Thymus (tissue), 14 donors: ENCODE results near the gene SH3PXD2B. TPM values are rescaled to one million over a fixed set of nuclear protein-coding genes. Genes with fewer than 3 reads are reported as not detected.

ENCODE experiments used
- DNase-seq, 9 donors: peaks; one replicate each; pipeline ENCODE4 v3.0.0-alpha.2; 2013; ENCODE audit warnings: low spot score in 9 of 9, low read depth in 6 of 9, missing footprints in 1 of 9
- H3K27ac ChIP-seq, 2 donors: one replicate each; pipeline ENCODE4 v1.5.1; 2013; ENCODE audit warnings: control low read depth in 1 of 2, low read depth in 1 of 2, low read length in 1 of 2, mild to moderate bottlenecking in 1 of 2, moderate library complexity in 1 of 2
- H3K27me3 ChIP-seq, 2 donors: one replicate each; pipeline ENCODE4 v1.5.1; 2013; ENCODE audit warnings: low read length in 1 of 2; ENCODE audit not compliant: control insufficient read depth in 2 of 2, insufficient read depth in 1 of 2
- H3K36me3 ChIP-seq, 2 donors: one replicate each; pipeline ENCODE4 v1.5.1; 2013; ENCODE audit warnings: low read length in 1 of 2, mild to moderate bottlenecking in 1 of 2, moderate library complexity in 1 of 2; ENCODE audit not compliant: control insufficient read depth in 2 of 2, insufficient read depth in 2 of 2
- H3K4me1 ChIP-seq, 2 donors: one replicate each; pipeline ENCODE4 v1.5.1; 2013; ENCODE audit warnings: low read length in 2 of 2; ENCODE audit not compliant: control insufficient read depth in 2 of 2, insufficient read depth in 2 of 2
- H3K4me3 ChIP-seq, 2 donors: one replicate each; pipeline ENCODE4 v1.5.1; 2013; ENCODE audit warnings: low read length in 2 of 2, control low read depth in 1 of 2, mild to moderate bottlenecking in 1 of 2
- H3K9me3 ChIP-seq, 2 donors: one replicate each; pipeline ENCODE4 v1.5.1; 2013; ENCODE audit warnings: low read length in 1 of 2, mild to moderate bottlenecking in 1 of 2; ENCODE audit not compliant: control insufficient read depth in 2 of 2, insufficient read depth in 1 of 2
- WGBS: extraction: QIAGEN DNeasy Blood & Tissue Kit; methylation state at CpG from one replicate; pipeline ENCODE4 v1.1.7; 2013; 5-methylcytosine and 5-hydroxymethylcytosine counted together
- long read RNA-seq, 10 donors: transcript quantifications; one replicate each; lab custom pipeline, GENCODE V29; 2026
- polyA plus RNA-seq: library from polyadenylated mRNA; stranded (reverse); fragments of 200-250 nt; gene quantifications from one replicate; pipeline ENCODE4 v1.2.3, GENCODE V29; 2013
- total RNA-seq: library from RNA; stranded (reverse); fragments of 120-200 nt; gene quantifications from one replicate; pipeline ENCODE4 v1.2.4, GENCODE V29; 2013
- donor health status: healthy.

SH3PXD2B gene
- 3.2 TPM for total RNA-seq
- 7.3 TPM for polyA plus RNA-seq
- long read RNA-seq, donor 1 = 0 reads
- long read RNA-seq, donor 2 = 0 reads
- long read RNA-seq, donor 3, full-length matches to known transcripts = 2 of 2 reads
- long read RNA-seq, donor 3, partial matches to known transcripts = 0 of 2 reads
- long read RNA-seq, donor 3, other reads (novel, unspliced or antisense) = 0 of 2 reads
- long read RNA-seq, donor 4 = 0 reads
- long read RNA-seq, donor 5, full-length matches to known transcripts = 1 of 1 reads
- long read RNA-seq, donor 5, partial matches to known transcripts = 0 of 1 reads
- long read RNA-seq, donor 5, other reads (novel, unspliced or antisense) = 0 of 1 reads
- long read RNA-seq, donor 6, full-length matches to known transcripts = 1 of 1 reads
- long read RNA-seq, donor 6, partial matches to known transcripts = 0 of 1 reads
- long read RNA-seq, donor 6, other reads (novel, unspliced or antisense) = 0 of 1 reads
- long read RNA-seq, donor 7 = 0 reads
- long read RNA-seq, donor 8, full-length matches to known transcripts = 1 of 1 reads
- long read RNA-seq, donor 8, partial matches to known transcripts = 0 of 1 reads
- long read RNA-seq, donor 8, other reads (novel, unspliced or antisense) = 0 of 1 reads
- long read RNA-seq, donor 9 = 0 reads
- long read RNA-seq, donor 10, full-length matches to known transcripts = 1 of 1 reads
- long read RNA-seq, donor 10, partial matches to known transcripts = 0 of 1 reads
- long read RNA-seq, donor 10, other reads (novel, unspliced or antisense) = 0 of 1 reads

- peak in 5 of 9 donors; percentile 22 to 48 (median 30) for DNase-seq
- H3K27ac ChIP-seq = peak within 1 kb of the TSS; percentile 70 to 71
- peaks cover 4 to 18% of the 10 kb centered on the region in 2 donors for H3K4me1 ChIP-seq
- peaks cover 16 to 46% of the 10 kb centered on the region in 2 donors for H3K27me3 ChIP-seq
- no peaks in the 10 kb centered on the region for H3K9me3 ChIP-seq
- H3K36me3 ChIP-seq = no peaks in the 10 kb centered on the region
- 6% methylated on average over 88 of the region's 89 CpGs for WGBS
- peak within 1 kb of the TSS; percentile 39 to 65 for H3K4me3 ChIP-seq
These were observed at the start of gene SH3PXD2B for GRCh38 chr5:172454358-172455086. Gene SH3PXD2B, minus strand, starts transcription at chr5:172454525. Its CDS starts 173 bp downstream, at chr5:172454352.

GRCh38 chr5:172502969-172503368 lies 48.6 kb upstream of the SH3PXD2B start:
- DNase-seq = no peak
- 93% methylated on average over 4 of the region's 4 CpGs for WGBS
- H3K36me3 ChIP-seq = no peaks in the 10 kb centered on the region
- peaks cover 0 to 3% of the 10 kb centered on the region in 2 donors for H3K4me1 ChIP-seq
- no peaks in the 10 kb centered on the region for H3K9me3 ChIP-seq
- no peak overlapping the region for H3K4me3 ChIP-seq
- H3K27me3 ChIP-seq = no peaks in the 10 kb centered on the region
- no peak overlapping the region for H3K27ac ChIP-seq

- Histone ChIP-seq H3K9me3 (no peaks in the 10 kb centered on the region), H3K4me1 (peaks cover 0 to 3% of the 10 kb centered on the region in 2 donors), H3K36me3 (no peaks in the 10 kb centered on the region), H3K27ac (no peak overlapping the region), H3K27me3 (no peaks in the 10 kb centered on the region), H3K4me3 (no peak overlapping the region)
- WGBS = 97% methylated on average over 8 of the region's 8 CpGs
- DNase-seq = no peak
These were observed 48.1 kb upstream of the SH3PXD2B start for GRCh38 chr5:172502410-172502809.

GRCh38 chr5:172501708-172502320 lies 47.5 kb upstream of the SH3PXD2B start:
- H3K4me3 ChIP-seq = no peak overlapping the region
- H3K4me1 ChIP-seq = peaks cover 0 to 3% of the 10 kb centered on the region in 2 donors
- H3K9me3 ChIP-seq = no peaks in the 10 kb centered on the region
- DNase-seq = no peak
- H3K36me3 ChIP-seq = no peaks in the 10 kb centered on the region
- H3K27ac ChIP-seq = no peak overlapping the region
- 93% methylated on average over 7 of the region's 7 CpGs for WGBS
- H3K27me3 ChIP-seq = no peaks in the 10 kb centered on the region

GRCh38 chr5:172499287-172499686 lies 45.0 kb upstream of the SH3PXD2B start:
- 90% methylated on average over 2 of the region's 2 CpGs for WGBS
- no peak overlapping the region for H3K4me3 ChIP-seq
- H3K27me3 ChIP-seq = no peaks in the 10 kb centered on the region
- no peak overlapping the region for H3K27ac ChIP-seq
- no peaks in the 10 kb centered on the region for H3K4me1 ChIP-seq
- no peaks in the 10 kb centered on the region for H3K36me3 ChIP-seq
- no peak for DNase-seq
- no peaks in the 10 kb centered on the region for H3K9me3 ChIP-seq

- 95% methylated on average over 12 of the region's 12 CpGs for WGBS
- no peak for DNase-seq
These were observed 44.3 kb upstream of the SH3PXD2B start for GRCh38 chr5:172498431-172499129.

GRCh38 chr5:172497591-172498255 lies 43.4 kb upstream of the SH3PXD2B start:
- DNase-seq = no peak
- Histone ChIP-seq H3K4me3 (no peak overlapping the region), H3K36me3 (no peaks in the 10 kb centered on the region), H3K27me3 (no peaks in the 10 kb centered on the region), H3K4me1 (no peaks in the 10 kb centered on the region), H3K9me3 (no peaks in the 10 kb centered on the region), H3K27ac (no peak overlapping the region)
- WGBS = 96% methylated on average over 14 of the region's 14 CpGs

More at GRCh38 chr5:172498431-172499129, 44.3 kb upstream of the SH3PXD2B start:
- Histone ChIP-seq H3K27ac (no peak overlapping the region), H3K9me3 (no peaks in the 10 kb centered on the region), H3K4me3 (no peak overlapping the region), H3K36me3 (no peaks in the 10 kb centered on the region), H3K27me3 (no peaks in the 10 kb centered on the region), H3K4me1 (no peaks in the 10 kb centered on the region)
